Measurements from ENCODE around the gene LRMDA. TPM values are rescaled to one million over a fixed set of nuclear protein-coding genes. Genes with fewer than 3 reads are reported as not detected.

Gene LRMDA
- total and polyA plus RNA-seq, 10 of the 15 experiments (the other 5 are each of a cell fraction or from before 2014, with no cell fraction given): 0.07 to 0.54 (median 0.29) TPM; not detected in 4

DNA sequence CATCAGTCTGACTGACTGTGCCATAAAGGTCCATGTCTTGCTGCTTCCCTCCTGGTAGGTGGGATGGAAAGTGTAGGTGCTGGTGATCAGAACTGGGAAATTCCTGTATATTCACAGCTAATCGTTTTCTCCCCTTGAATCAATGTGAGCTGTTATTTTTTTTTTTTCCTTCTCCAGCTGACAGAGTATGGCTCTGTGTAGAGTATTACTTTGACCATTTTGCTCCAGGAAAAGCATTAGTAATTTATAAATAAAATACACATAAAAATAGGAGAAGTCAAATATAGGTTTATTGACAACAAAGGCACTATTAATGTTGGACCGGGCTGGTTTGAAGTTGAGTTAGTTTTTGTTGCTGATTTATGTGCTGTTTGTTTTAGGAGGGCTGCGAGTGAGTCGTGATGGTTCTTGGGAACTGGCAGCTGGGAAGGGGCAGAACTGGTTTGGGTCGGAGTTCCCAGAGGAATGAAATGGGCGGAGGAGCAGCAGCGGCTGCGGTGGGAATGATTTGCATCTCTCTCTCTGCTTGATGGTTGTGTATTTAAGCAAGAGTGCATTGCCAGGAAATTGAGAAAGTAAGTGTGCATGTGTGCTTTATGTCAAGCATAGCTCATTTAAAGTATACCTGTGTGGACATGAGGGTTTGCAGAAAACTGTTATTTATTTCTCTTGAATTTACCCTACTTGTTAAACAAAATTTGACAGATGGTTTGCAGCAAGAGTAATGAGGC, 80.9 kb downstream of the LRMDA start:
- H3K4me3 ChIP-seq: no peak overlapping the region
- 37% methylated on average over 7 of the region's 8 CpGs for WGBS (ENCODE audit: insufficient coverage, insufficient replicate concordance, low lambda C conversion rate, missing lambda C conversion rate)
- no peak for ATAC-seq
- H3K36me3 ChIP-seq (ENCODE audit: control insufficient read depth in 2 of 2, insufficient read depth in 2 of 2, low read length in 1 of 2): no peaks in the 10 kb centered on the region
- DNase-seq (ENCODE audit: low read depth, low spot score): no peak
- FAIRE-seq: no peak
- no peak overlapping the region for H3K9ac ChIP-seq (ENCODE audit: control insufficient read depth, insufficient read depth, low read length)
- SMC1A ChIA-PET (ENCODE audit: uncharacterized antibody, unreplicated experiment): interaction anchor here (0.7 to 1.8 kb wide), 8 partner anchors 9 to 155 kb away, joined by 3 to 9 read pairs (median 3); no protein-coding TSS in a partner anchor
- no peaks in the 10 kb centered on the region for H3K79me2 ChIP-seq (ENCODE audit: control insufficient read depth, insufficient read depth, low read length)
- in situ Hi-C loops (cut with MboI) (no loop called here), intact Hi-C loops (cut with micrococcal nuclease; ENCODE audit: unreplicated experiment) (no loop called here)
- H4K20me1 ChIP-seq (ENCODE audit: control insufficient read depth, insufficient read depth): no peaks in the 10 kb centered on the region
- no peaks in the 10 kb centered on the region for H3K9me3 ChIP-seq (replicated peaks; ENCODE audit: control insufficient read depth, insufficient read depth, low read length)
- no peak overlapping the region for H2AFZ ChIP-seq (ENCODE audit: control insufficient read depth, low read depth, low read length)
- H3K4me1 ChIP-seq (ENCODE audit: control insufficient read depth, insufficient read depth, low read length): no peaks in the 10 kb centered on the region
- no peak overlapping the region for H3K4me2 ChIP-seq (ENCODE audit: control insufficient read depth, insufficient read depth)
- POLR2A ChIA-PET: interaction anchor here (0.6 to 1.5 kb wide), 2 partner anchors 25 to 28 kb away, joined by 3 to 6 read pairs; no protein-coding TSS in a partner anchor
- no peak for TF ChIP-seq STAT1 (conservative IDR thresholded peaks at IDR 0.05)
- CTCF ChIA-PET: interaction anchor here (0.5 to 0.6 kb wide), 2 partner anchors 13 to 134 kb away, joined by 3 read pairs; no protein-coding TSS in a partner anchor
- no peak overlapping the region for H3K27ac ChIP-seq (ENCODE audit: control insufficient read depth, insufficient read depth)
- RAD21 ChIA-PET (ENCODE audit: unreplicated experiment): interaction anchor here (1.0 to 1.4 kb wide), 5 partner anchors 22 to 28 kb away, joined by 3 to 6 read pairs (median 3); no protein-coding TSS in a partner anchor
- H3K27me3 ChIP-seq (replicated peaks in 1 of 2; ENCODE audit: control insufficient read depth in 2 of 2, insufficient read depth in 2 of 2, low read length in 1 of 2): peaks cover 0 to 2% of the 10 kb centered on the region in 2 experiments; a peak in 1 of 4 replicates
- no TSS peak for BruUV-seq (replicated peaks)

DNA sequence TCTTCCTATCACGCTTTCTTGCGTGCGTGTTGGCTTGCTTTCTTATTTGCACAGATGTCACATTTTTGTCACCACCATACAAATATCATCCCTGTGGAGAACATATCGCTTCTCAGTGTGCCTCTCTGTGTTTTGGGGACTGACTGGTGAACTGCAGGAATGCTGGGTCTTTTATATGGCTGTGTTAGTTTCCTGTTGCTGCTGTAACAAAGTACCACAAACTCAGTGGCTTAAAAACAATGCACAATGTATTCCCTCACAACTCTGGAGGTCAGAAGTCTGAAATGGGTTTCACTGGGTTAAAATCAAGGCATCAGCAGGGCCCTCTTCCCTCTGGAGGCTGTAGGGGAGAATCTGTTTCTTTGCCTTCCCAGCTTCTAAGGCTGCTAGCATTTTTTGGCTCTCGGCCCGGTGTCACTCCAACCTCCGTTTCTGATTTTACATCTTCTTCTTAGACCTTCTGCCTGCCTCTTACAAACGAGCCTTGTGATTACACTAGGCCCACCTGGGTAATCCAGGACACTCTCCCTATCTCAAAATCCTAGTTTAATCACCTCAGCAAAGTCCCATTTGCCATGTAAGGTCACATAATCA, 82.0 kb downstream of the LRMDA start:
- Histone ChIP-seq H3K79me2 (ENCODE audit: control insufficient read depth, insufficient read depth, low read length) (no peaks in the 10 kb centered on the region), H3K27ac (ENCODE audit: control insufficient read depth, insufficient read depth) (no peak overlapping the region), H3K4me1 (ENCODE audit: control insufficient read depth, insufficient read depth, low read length) (no peaks in the 10 kb centered on the region), H3K27me3 (replicated peaks in 1 of 2; ENCODE audit: control insufficient read depth in 2 of 2, insufficient read depth in 2 of 2, low read length in 1 of 2) (peaks cover 0 to 2% of the 10 kb centered on the region in 2 experiments; a peak in 1 of 4 replicates), H4K20me1 (ENCODE audit: control insufficient read depth, insufficient read depth) (no peaks in the 10 kb centered on the region), H3K4me2 (ENCODE audit: control insufficient read depth, insufficient read depth) (no peak overlapping the region), H3K9ac (ENCODE audit: control insufficient read depth, insufficient read depth, low read length) (no peak overlapping the region), H3K4me3 (no peak overlapping the region), H2AFZ (ENCODE audit: control insufficient read depth, low read depth, low read length) (no peak overlapping the region), H3K36me3 (ENCODE audit: control insufficient read depth in 2 of 2, insufficient read depth in 2 of 2, low read length in 1 of 2) (no peaks in the 10 kb centered on the region), H3K9me3 (replicated peaks; ENCODE audit: control insufficient read depth, insufficient read depth, low read length) (no peaks in the 10 kb centered on the region)
- in situ Hi-C loops (cut with MboI): no loop called here
- intact Hi-C loops (cut with micrococcal nuclease; ENCODE audit: unreplicated experiment): no loop called here
- WGBS (ENCODE audit: insufficient coverage, insufficient replicate concordance, low lambda C conversion rate, missing lambda C conversion rate): 35% methylated on average over 8 of the region's 8 CpGs
- ChIA-PET SMC1A (ENCODE audit: uncharacterized antibody, unreplicated experiment) (no interaction called here), POLR2A (interaction anchor here (0.7 kb wide), 1 partner anchor 50 kb away, joined by 4 read pairs; no protein-coding TSS in a partner anchor), RAD21 (ENCODE audit: unreplicated experiment) (interaction anchor here (1.0 to 1.2 kb wide), 2 partner anchors 21 to 26 kb away, joined by 3 read pairs; no protein-coding TSS in a partner anchor), CTCF (interaction anchor here (0.6 to 1.0 kb wide), 3 partner anchors 18 to 575 kb away, joined by 3 to 4 read pairs (median 3); no protein-coding TSS in a partner anchor)
- TF ChIP-seq POLR2AphosphoS2 (IDR thresholded peaks at IDR 0.05; ENCODE audit: low read depth, low read length) (no peak), BACH1 (IDR thresholded peaks at IDR 0.05; ENCODE audit: borderline replicate concordance) (no peak), SIN3A (IDR thresholded peaks at IDR 0.05; ENCODE audit: low read depth, low read length) (no peak), SP1 (IDR thresholded peaks at IDR 0.05; ENCODE audit: low read depth, low read length) (no peak), BRCA1 (IDR thresholded peaks at IDR 0.05; ENCODE audit: low read depth, low read length) (no peak), BCL11A (IDR thresholded peaks at IDR 0.05; ENCODE audit: low read depth, low read length) (no peak), CEBPB (IDR thresholded peaks at IDR 0.05; ENCODE audit: borderline replicate concordance in 1 of 2, low read depth in 2 of 2, low read length in 2 of 2) (no peak), HDAC6 (IDR thresholded peaks at IDR 0.05; ENCODE audit: unreplicated experiment) (no peak)
- TF ChIP-seq, protein P1, sequence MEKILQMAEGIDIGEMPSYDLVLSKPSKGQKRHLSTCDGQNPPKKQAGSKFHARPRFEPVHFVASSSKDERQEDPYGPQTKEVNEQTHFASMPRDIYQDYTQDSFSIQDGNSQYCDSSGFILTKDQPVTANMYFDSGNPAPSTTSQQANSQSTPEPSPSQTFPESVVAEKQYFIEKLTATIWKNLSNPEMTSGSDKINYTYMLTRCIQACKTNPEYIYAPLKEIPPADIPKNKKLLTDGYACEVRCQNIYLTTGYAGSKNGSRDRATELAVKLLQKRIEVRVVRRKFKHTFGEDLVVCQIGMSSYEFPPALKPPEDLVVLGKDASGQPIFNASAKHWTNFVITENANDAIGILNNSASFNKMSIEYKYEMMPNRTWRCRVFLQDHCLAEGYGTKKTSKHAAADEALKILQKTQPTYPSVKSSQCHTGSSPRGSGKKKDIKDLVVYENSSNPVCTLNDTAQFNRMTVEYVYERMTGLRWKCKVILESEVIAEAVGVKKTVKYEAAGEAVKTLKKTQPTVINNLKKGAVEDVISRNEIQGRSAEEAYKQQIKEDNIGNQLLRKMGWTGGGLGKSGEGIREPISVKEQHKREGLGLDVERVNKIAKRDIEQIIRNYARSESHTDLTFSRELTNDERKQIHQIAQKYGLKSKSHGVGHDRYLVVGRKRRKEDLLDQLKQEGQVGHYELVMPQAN (conservative IDR thresholded peaks at IDR 0.05): no peak
- no peak for DNase-seq (ENCODE audit: low read depth, low spot score)
- FAIRE-seq: no peak
- no TSS peak for BruUV-seq (replicated peaks)
- no peak for ATAC-seq

Measured in GM12878 (cell line).